ENCODE data around the gene GANAB.
A peak's percentile ranks its signal among the peaks of the same experiment; 100 is the strongest.
"Not testable (repeated sequence)": the region's sequence is repeated elsewhere in the genome, so short reads cannot be mapped to it uniquely, and the experiment has no call there.

Gene GANAB

DNA sequence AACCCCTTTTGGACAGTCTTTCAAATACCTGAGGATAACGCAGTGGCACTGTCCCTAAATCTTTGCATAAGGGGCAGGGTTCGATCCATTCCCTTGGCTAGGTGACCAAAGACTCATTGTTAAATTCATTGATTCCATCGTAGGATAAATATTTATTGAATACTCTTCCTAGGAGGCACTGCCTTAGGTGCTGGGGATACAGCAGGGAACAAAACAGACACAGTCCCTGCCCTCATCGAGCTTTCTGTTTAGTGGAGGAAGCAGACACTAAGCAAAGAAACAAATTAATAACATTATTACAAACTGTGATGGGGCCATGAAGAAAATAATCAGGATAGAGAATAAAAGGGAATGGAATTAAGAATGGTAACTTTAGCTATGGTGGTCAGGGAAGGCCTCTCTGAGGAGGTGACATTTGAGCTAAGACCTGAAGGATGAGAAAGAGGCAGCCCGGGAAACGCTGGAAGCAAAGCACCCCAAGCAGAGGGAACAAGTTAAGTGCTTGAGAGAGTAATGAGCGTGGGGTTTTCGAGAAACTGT is 25.3 kb downstream of the GANAB start:
- no peak for DNase-seq

GRCh38 chr11:62616957-62617356 is 29.5 kb downstream of the GANAB start:
- not testable (repeated sequence) for DNase-seq

- peak in 1 of 14 donors; percentile 36 for DNase-seq
Observed at GRCh38 chr11:62615521-62615920, 30.9 kb downstream of the GANAB start.

- no peak for DNase-seq
Observed at GRCh38 chr11:62614275-62614674, 32.1 kb downstream of the GANAB start.

GRCh38 chr11:62613291-62613778 is 33.1 kb downstream of the GANAB start:
- DNase-seq: peak in 6 of 14 donors; percentile 40 to 78 (median 60)

DNA sequence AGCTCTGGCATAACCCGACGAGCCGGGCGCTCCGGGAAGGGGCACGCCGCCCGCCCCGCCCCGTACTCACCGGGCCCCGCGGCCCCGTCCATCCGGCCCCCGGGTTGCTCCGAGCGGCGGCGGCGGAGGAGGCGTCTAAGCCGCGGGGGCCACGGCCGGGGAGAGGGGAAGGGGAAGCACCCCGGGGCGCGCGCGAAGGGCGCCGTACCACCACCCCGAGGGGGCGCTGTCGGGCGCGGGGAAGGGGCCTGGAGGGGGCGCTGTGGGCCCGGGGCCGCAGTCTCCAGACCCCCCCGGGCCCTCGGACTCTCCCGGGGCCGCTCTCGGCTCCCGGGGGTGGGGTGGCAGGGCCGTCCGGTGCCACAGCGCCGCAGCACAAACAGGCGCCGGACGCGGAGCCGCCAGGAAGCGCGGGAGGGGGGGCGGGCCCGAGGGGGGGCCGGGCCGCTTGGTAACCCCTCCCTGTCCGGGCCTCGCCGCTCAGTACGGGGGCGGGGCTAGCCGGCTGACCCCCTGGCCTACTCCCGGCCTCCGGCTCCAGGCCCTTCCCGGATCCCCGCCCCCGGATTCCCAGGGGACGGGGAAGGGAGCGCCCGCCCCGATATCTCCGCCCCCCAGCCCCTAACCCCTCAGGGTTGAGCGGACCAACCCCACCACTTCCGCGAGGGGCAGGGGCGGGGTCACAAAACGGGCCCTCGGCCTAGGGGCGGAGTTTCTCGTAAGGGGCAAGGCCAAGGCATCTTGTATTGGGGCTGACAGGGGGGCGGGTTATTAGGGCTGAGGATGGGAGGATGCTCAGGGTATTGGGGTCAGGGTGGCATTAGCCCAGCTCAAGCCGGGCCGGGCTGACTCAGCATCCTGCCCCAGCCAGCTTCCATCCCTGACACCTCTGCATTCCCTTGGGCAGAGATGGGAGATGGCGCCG is 33.8 kb downstream of the GANAB start, which contains the start of the genes EML3 and ROM1:
Gene EML3 (minus strand): TSS at position 410 of the 925 bp plus-strand sequence. CDS start 318 bp downstream, at position 92.
Gene ROM1 (plus strand): TSS at position 892 of the 925 bp plus-strand sequence. CDS start 25 bp downstream, at position 917.
- peak in 13 of 14 donors; percentile 80 to 97 (median 88) for DNase-seq

- peak in 6 of 14 donors; percentile 35 to 59 (median 52) for DNase-seq
Observed at GRCh38 chr11:62611705-62612365, 34.6 kb downstream of the GANAB start.

DNA sequence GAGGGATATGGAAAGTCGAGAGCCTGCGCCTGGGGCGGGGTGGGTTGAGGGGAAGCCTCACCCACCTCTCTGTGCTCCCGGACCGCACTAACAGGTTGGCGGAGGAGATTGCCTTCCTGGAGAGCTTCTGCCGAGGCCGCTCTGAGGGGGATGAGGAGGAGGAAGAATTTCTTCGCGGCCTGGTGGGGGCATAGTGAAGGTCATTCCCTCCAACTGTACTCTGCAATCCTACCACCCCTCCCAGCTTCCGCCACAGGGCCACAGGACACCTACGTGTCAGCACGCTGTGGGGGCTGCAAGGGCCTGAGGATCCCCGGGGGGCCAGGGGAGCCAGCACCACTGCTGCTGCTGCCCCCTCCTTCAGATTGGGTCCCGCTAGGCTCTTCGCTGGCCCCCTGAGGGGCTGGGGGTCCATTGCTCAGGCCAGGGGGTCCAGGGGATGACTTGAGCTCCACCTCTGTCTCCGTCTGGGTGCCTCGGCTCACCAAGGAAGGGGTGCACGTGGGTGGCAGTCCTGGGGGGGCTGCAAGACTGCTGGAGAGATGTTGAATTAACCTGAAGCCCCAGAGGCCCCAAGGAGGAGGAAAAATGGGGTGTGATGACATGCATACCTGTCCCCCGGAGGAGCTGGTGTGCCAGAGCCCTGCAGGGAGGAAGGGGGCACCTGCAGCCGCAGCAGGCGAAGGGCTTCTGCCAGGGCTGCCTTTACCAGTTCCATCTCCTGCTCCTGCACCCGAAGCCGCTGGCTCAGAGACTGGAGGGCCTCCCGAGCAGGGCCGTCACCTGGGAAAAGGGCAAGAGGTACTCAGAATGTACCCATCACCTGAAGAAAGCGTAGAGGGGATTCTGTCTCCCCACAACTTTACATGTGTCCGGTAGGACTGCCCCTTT is 35.4 kb downstream of the GANAB start:
- peak in 1 of 14 donors; percentile 41 for DNase-seq

DNA sequence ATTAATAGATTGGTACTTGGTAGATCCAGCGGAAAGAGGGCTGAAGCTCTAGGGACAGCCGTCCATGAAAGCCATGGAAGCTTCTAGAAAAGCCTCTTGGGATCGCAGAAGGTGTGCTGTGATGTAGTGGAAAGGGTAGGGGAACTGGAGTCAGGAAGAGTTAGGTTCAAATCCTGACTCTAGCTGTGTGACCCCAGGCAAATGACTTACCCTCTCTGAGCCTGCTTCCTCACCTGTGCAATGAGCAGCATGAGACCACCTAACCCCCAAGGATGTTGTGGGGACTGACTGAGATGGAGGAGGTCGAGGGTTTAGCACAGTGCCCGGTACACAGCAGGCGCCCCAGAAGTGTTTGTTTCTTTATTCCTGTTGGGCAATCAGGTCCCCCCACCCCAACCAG is 36.0 kb downstream of the GANAB start:
- DNase-seq: no peak

DNA sequence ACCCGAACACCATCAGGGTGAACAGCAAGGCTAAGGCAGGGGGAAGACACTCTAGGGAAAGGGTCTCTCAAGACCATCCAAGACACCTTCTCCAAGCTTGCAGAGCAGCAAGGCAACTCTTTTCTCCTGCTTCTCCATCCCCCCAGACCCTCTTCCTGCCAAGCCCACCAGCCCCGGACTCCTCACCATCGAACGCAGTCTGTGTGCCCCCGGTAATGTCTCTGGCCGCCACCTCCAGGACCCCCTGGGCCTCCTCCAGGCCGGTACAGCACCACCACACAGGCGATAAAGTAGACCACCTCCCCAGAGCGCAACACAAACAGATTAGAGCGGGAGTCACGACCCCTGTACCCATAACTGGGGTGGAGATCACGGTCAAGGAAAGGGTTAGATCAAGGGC is 37.6 kb downstream of the GANAB start:
- no peak for DNase-seq

- DNase-seq: no peak
Observed at GRCh38 chr11:62607714-62608113, 38.7 kb downstream of the GANAB start.

GRCh38 chr11:62605902-62606301 is 40.5 kb downstream of the GANAB start:
- DNase-seq: no peak

- DNase-seq: no peak
Observed at GRCh38 chr11:62605467-62605866, 40.9 kb downstream of the GANAB start.

DNA sequence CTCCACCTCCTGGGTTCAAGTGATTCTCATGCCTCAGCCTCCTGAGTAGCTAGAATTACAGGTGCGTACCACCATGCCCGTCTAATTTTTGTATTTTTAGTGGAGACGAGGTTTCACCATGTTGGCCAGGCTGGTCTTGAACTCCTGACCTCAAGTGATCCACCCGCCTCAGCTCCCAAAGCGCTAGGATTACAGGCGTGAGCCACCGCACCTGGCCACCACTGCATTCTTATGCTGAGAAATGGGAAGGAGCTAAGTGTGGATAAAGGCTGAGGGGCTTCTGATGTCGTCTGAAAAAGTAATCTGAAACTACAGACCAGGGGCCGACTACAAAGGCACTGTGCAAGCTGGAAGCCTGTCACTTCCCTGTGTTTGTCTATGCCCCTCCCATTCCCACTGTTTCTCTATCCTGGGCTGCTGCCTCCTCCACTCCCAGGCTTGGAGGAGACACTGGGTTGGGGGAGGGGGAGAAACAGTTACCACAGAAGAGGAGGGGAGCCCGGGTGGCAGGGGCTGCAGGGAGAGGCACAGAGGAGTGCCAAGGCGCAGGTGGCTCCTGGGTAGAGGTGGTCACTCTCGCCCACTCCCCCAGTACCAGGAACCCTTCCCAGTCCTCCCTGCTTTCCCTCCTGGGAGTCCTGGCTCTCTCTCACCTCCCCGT is 41.8 kb downstream of the GANAB start:
- DNase-seq: peak in 1 of 14 donors; percentile 21

DNA sequence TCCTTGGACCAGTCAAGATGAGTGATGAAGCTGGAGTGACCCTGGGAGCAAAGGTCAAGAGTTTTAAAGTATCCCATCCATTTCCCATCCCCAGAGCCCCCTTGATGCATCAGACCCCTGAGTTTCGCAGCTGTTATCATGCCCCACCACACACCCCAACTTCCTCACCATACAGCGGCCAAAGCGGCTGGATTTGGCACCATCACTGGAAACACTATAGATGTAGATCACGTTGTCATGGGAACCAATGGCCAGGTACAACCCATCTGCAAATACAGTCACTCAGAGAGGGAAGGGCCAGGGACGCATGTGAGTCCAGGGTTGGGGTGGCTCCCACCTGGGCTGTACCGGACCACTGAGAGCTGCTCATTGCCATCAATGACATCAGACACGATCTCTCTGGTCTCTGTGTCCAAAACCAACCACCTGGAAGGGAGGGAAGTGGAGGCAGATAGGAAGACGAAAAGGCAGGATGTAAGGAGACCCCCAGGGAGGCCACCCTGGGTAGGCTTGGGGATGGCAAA is 42.6 kb downstream of the GANAB start:
- DNase-seq: no peak

DNA sequence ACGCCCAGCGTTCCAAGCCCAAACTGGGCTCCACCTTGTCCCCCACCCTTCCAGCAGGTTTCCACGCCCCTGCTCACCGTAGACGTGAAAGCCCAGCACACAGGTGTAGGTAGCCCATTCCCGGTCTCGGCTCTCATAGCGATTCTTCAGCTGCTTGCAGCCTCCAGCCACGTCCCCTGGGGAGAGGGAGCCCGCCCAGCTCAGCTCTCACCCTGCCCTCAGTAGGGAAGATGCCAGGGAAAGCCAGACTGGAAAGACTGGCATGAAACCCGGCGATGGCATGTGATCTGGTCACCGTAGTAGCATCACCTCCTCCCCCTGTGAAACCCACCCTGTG is 43.4 kb downstream of the GANAB start:
- no peak for DNase-seq

DNA sequence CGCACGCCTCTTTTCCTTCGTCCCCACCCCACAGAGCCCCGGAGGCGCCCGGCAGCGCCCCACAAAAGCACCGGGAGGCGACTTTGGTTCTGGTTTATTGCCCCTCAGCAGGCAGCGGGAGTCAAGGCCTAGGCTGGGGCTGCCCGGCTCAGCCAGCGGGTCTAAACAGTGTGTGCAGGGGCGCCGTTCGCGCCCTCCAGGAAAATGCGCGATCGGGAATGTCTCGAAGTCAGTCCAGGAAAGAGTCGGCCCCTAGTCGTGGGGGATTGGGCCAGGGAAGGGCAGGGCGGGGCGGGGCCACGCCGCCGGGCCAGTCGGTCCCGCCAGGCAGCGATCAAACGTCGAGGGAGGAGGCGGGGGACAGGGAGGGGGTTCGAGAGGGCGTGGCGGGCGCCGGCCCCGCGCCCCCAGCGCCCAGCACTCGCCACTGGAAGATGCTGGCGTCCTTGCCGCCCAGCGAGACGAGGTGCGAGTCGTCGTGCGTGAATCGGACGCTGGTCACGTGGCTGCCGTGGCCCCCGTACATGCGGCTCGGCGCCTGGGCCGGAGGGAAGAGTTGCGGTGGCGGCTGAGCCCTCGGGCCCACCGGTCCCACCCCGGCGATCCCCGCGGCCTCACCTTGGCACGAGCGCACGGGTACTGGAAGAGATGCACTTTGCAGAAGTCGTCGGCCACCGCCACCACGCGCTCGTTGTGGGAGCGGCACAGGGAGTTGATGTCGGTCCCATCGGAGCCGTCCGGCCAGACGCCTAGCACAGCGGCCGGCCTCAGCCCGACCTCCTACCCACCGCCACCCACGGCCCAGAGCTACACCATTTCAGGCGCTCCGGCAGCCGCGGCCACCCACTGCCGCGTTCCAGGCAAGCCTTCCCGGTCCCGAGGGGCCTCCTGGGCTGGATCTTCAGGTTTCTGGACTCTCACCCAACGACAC is 44.0 kb downstream of the GANAB start:
- peak in 13 of 14 donors; percentile 58 to 91 (median 82) for DNase-seq

- peak; percentile 85 to 98 (median 98) for DNase-seq
Observed at GRCh38 chr11:62601372-62602140, 44.9 kb downstream of the GANAB start, which contains the start of gene MTA2. MTA2 (minus strand) TSS chr11:62601865; CDS start chr11:62601450, 415 bp downstream.

DNA sequence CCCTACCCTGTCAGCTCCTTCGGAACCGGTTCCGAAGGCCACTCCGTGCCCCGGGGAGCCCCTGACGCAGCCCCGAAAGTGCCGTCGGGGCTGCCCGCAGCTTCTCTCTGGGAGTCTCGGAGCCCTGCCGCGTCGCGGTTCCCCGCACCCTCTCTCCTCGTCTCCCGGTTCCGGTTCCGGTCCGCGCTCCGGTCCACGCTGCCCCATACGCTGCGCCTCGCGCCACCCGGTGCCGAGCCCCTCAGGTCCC is 45.4 kb downstream of the GANAB start:
- DNase-seq: peak in 2 of 14 donors; percentile 55 to 76

Data from C1 segment of cervical spinal cord (tissue), 14 donors.